EH (cell line): ENCODE data around the gene HCFC1.
"Not testable (repeated sequence)": the region's sequence is repeated elsewhere in the genome, so short reads cannot be mapped to it uniquely, and the experiment has no call there.

Experiments used
- DNase-seq: peaks from one replicate; pipeline ENCODE4 v3.0.0-alpha.2; 2015; ENCODE audit warnings: low read depth

The HCFC1 gene

GRCh38 chrX:154008521-154008920 is 36.9 kb upstream of the HCFC1 start:
- DNase-seq: no peak

GRCh38 chrX:154006947-154007346 is 35.3 kb upstream of the HCFC1 start:
- DNase-seq: no peak

DNA sequence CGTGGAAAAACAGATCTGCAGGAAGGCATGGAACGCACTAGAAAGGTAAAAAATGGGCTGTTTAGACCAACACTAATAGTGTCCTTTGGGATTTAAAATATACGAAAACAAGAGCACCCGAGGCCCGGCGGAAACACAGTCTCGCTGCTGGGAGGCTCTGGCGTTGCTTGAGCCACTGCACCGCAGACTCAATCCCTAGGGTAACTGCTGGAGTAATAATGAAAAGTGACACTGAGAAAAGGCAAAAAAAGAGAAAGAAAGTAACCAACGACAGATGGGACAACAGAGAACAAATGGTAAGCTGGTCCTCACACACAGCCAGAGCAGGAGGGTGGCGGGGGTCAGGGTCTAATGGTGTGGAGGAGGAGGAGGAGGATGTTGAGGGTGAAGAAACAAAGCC is 32.7 kb upstream of the HCFC1 start:
- DNase-seq: no peak

- peak; percentile 83 for DNase-seq
These were observed 30.6 kb upstream of the HCFC1 start for GRCh38 chrX:154002215-154002719.

- DNase-seq: no peak
These were observed 28.4 kb upstream of the HCFC1 start for GRCh38 chrX:154000051-154000450.

GRCh38 chrX:153999359-154000037 is 27.9 kb upstream of the HCFC1 start:
- DNase-seq: no peak

- no peak for DNase-seq
These were observed 23.9 kb upstream of the HCFC1 start for GRCh38 chrX:153995504-153995903.

- not testable (repeated sequence) for DNase-seq
These were observed 22.8 kb upstream of the HCFC1 start for GRCh38 chrX:153994398-153994797.

DNA sequence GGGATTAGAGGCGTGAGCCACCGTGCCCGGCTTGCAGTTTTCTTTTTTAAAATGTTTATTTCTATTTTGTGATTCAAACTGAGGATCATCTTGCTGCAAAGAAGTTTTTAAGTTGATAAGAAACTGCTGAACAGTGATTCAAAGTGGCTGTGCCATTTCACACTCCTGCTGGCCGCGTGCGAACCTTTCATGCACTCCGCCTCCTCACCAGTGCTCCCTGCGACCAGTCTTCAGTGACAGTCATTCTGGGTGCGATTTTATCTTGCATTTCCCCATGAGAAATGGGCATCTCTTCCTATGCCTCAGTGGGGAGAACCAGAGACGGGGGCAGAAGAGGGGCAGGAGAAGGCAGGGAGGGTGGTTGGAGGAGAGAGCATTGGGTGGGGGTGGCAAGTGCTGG is 22.4 kb upstream of the HCFC1 start:
- no peak for DNase-seq

DNA sequence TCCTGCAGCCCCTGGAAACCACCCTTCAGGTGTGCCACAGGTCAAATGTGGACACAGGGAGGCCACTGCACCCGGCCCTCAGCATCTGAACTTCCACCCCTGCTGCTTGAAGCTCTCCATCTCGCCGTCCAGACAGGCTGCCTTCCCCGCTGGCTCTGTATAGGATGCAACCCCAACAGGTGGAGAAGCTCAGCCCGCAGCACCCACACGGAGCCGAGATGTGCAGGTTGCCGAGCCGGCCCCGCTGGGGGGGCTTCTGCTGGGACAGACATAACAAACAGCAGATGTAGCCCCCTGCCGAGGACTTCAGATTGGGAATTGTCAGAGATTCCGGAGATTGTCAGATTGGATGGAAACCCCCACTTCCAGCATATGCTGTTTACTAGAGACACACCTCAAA is 21.5 kb upstream of the HCFC1 start:
- DNase-seq: no peak

- no peak for DNase-seq
These were observed 20.6 kb upstream of the HCFC1 start for GRCh38 chrX:153992180-153992579.

GRCh38 chrX:153991013-153991580 is 19.5 kb upstream of the HCFC1 start:
- DNase-seq: no peak

GRCh38 chrX:153989973-153990655 is 18.5 kb upstream of the HCFC1 start:
- no peak for DNase-seq

DNA sequence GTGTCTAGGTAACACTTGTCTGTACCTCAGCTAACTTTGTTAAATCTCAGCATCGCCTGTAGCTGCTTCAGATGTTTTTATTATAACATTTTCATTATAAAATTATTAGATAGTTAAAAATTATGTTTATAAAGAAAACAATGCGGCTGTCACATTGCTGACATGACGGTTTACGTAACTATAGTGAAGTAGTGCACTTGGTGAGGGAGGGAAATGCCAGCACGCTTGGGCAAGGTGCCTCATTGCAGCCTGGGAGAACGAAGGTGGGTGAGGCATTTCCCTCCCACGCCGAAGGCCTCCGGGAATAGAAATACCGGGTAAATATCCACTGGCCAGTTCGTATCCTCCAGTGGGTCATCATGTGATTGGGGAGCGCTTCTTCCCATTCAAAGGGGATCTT is 16.9 kb upstream of the HCFC1 start:
- DNase-seq: no peak

DNA sequence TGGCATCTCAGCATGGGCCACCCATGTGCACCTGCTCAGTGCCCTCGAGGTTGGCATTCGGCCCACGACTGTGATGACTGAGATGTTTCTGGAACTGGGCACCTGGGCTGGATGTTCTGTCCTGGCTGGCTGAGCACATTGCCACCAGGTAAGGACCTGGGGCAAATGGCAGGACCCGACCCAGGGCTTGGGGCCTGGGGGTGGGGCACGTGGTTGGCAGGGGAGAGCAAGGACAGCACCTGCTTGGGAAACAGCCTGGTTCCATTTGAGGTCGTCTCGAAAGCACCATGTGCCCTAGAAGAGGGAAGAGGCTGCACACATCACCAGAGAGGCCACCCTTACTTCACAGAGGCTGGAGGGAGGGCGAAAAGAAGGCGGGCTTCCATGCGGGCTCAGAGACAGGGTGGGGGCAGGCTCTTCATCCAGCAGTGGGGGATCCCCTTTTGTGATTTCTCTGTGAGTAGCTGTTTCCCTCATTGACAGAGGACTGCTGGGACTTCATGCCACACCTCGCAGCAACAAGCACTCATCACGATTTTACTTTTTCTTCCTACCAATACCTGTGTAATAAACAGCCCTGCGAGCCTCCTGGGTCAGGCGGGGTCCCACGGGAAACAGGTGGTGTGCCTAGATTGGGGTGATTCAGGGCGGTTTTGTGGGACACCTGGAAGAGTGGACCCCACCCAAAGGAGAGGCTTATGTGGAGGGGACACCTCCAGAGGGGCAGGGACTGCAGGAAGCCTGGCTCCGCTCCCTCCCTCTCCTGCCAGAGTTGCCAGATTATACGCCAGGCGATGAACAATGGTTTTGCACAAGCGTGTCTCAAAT is 12.9 kb upstream of the HCFC1 start:
- DNase-seq: no peak

DNA sequence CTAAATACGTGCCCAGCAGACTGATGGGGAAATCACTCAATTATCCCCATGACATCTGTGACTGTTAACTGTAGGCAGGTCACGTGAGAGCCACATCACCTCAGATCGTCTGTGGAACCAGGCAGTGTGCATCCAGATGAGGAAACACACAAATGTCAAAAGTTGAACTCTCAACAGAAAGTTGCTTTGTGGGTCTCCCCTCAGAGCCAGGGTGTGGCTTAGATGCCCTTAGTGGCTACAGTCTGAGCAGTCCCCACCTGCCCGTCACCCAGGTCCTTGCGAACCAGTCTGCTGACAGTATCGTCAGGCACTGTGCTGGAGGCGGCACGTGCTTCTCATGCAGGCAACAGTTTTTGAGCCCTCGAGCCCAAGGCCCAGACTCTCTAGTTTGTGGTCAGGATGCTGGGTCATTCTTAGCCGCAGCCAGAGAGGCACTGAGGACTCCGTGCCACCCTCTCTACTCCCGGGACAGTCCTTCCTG is 11.7 kb upstream of the HCFC1 start:
- no peak for DNase-seq

- no peak for DNase-seq
These were observed 10.3 kb upstream of the HCFC1 start for GRCh38 chrX:153981771-153982533.

DNA sequence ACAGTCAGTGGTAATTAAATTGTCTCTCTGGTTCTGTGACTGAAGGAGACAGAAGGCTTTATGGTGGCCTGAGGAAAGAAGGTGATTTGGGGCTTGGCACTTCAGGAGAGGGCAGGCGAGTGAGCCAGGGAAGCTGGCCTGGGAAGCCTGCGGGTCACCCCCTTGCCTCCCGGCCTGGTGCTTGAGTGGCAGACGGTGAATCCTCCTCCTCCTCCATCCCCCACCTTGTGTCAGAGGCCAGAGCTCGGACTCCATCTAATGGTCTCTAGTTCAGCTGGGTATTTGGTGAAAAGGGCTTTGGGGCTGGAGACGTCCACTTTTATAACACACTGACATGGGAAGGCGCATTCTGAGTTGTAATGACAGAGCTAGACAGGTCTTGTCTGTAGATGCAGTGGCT is 9.6 kb upstream of the HCFC1 start:
- DNase-seq: no peak

- not testable (repeated sequence) for DNase-seq
These were observed 8.8 kb upstream of the HCFC1 start for GRCh38 chrX:153980394-153980793.

DNA sequence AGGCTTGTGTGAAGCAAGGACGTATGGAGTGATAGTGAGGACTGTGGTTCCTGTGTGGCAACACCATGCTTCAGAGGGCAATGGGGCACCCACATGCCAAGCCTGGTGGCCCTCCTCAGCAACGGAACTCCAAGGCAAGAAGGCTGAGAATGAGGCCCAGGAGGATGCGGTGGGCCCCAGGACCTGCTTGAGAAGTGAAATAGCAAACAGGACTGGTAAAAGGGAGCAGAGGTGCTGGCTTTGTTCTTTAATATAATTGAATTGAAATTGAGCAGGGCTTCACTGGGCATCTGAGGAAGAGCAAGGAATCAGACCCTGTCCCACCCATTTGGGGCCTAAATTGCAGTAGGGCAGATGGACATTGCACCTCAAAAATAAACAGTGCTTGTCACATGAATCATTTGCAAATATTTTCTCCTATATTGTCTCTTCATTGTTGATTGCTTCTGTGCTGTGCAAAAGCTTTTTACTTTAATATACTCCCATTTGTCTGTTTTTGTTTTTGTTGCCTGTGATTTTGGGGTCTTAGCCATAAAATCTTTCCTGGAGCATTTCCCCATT is 3.2 kb upstream of the HCFC1 start:
- DNase-seq: no peak
